Measurements from ENCODE around the gene CAMTA1.

DNA sequence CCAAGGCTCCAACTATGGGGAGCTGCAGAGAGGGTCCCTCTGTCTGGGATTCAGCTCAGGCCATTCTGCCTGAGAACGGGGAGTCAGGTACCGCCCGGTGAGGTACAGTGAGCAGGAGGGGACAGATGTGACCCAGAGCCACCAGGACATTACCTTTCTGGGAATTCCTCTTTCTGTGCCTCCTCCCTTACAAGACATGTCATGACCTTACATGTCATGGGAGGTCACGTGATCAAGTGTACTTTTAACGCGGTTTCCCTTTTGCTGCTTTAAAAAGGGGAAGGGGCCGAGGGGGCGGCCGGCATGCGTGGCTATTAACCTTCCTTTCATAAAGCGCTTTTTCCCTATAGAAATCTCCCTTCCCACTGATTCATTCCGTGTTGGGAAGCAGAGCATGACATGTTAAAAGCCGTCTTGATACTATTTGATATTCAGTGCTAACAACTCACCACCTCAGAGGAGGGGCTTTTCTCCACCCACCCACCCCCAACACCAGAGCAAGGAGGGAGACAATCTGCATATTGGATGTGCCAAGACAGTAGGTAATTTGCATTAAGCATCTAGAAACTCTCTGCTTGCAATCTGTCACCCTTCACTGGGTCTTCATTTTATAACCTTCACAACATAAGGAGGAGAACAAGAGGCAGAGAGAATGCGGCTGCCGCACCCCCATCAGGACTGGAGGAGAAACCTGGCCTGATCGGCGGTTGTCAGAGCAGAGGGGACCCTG lies 872.2 kb downstream of the CAMTA1 start:
- TF ChIP-seq, protein P1, sequence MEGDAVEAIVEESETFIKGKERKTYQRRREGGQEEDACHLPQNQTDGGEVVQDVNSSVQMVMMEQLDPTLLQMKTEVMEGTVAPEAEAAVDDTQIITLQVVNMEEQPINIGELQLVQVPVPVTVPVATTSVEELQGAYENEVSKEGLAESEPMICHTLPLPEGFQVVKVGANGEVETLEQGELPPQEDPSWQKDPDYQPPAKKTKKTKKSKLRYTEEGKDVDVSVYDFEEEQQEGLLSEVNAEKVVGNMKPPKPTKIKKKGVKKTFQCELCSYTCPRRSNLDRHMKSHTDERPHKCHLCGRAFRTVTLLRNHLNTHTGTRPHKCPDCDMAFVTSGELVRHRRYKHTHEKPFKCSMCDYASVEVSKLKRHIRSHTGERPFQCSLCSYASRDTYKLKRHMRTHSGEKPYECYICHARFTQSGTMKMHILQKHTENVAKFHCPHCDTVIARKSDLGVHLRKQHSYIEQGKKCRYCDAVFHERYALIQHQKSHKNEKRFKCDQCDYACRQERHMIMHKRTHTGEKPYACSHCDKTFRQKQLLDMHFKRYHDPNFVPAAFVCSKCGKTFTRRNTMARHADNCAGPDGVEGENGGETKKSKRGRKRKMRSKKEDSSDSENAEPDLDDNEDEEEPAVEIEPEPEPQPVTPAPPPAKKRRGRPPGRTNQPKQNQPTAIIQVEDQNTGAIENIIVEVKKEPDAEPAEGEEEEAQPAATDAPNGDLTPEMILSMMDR (IDR thresholded peaks at IDR 0.05) = no peak
- TF ChIP-seq POLR2A (IDR thresholded peaks at IDR 0.05) = no peak
